Measurements from ENCODE around the gene TRIO. TPM values are rescaled to one million over a fixed set of nuclear protein-coding genes. Genes with fewer than 3 reads are reported as not detected.

The TRIO gene
- total RNA-seq, 1 donor from 2014 or later = 170 TPM

- peak; percentile 95 for DNase-seq (ENCODE audit: low read depth)
- H3K4me3 ChIP-seq (ENCODE audit: low read depth, low read length) = peak overlapping the region; percentile 30
- TF ChIP-seq CTCF (conservative IDR thresholded peaks at IDR 0.05; ENCODE audit: low read depth, low read length) = no peak
These were observed 13.7 kb downstream of the TRIO start for GRCh38 chr5:14156650-14157492.

- DNase-seq (ENCODE audit: low read depth) = no peak
- H3K4me3 ChIP-seq (ENCODE audit: low read depth, low read length) = peak overlapping the region; percentile 30
- no peak for TF ChIP-seq CTCF (conservative IDR thresholded peaks at IDR 0.05; ENCODE audit: low read depth, low read length)
These were observed 14.3 kb downstream of the TRIO start for GRCh38 chr5:14157493-14157782.

GRCh38 chr5:14158890-14159666 lies 15.9 kb downstream of the TRIO start:
- DNase-seq (ENCODE audit: low read depth) = no peak
- TF ChIP-seq CTCF (conservative IDR thresholded peaks at IDR 0.05; ENCODE audit: low read depth, low read length) = no peak
- H3K4me3 ChIP-seq (ENCODE audit: low read depth, low read length) = no peak overlapping the region

GRCh38 chr5:14161825-14162556 lies 18.8 kb downstream of the TRIO start:
- no peak for DNase-seq (ENCODE audit: low read depth)
- H3K4me3 ChIP-seq (ENCODE audit: low read depth, low read length) = no peak overlapping the region
- no peak for TF ChIP-seq CTCF (conservative IDR thresholded peaks at IDR 0.05; ENCODE audit: low read depth, low read length)

- no peak for TF ChIP-seq CTCF (conservative IDR thresholded peaks at IDR 0.05; ENCODE audit: low read depth, low read length)
- H3K4me3 ChIP-seq (ENCODE audit: low read depth, low read length) = no peak overlapping the region
- no peak for DNase-seq (ENCODE audit: low read depth)
These were observed 21.3 kb downstream of the TRIO start for GRCh38 chr5:14164164-14165163.
